Right renal cortex interstitium (tissue), 3 donors: ENCODE data around the gene NDST4. TPM values are rescaled to one million over a fixed set of nuclear protein-coding genes. Genes with fewer than 3 reads are reported as not detected.
"Not testable (repeated sequence)": the region's sequence is repeated elsewhere in the genome, so short reads cannot be mapped to it uniquely, and the experiment has no call there.

Experiments used
- DNase-seq, 3 donors: peaks; one replicate each; pipeline ENCODE4 v3.0.0-alpha.2; 2013; ENCODE audit warnings: low read depth in 3 of 3, low spot score in 2 of 3
- polyA plus RNA-seq, 3 donors: library from polyadenylated mRNA; unstranded; fragments of 120-200 nt; gene quantifications; one replicate each; pipeline ENCODE4 v1.2.1, GENCODE V29; 2013; ENCODE audit not compliant: insufficient read length in 3 of 3

The NDST4 gene
- polyA plus RNA-seq, 3 donors: 0.37 to 1.2 (median 0.94) TPM

- no peak for DNase-seq
These were observed 54.9 kb downstream of the NDST4 start for GRCh38 chr4:115058533-115058932.

- DNase-seq: no peak
These were observed 58.6 kb downstream of the NDST4 start for GRCh38 chr4:115054836-115055235.

GRCh38 chr4:115053313-115053712 is 60.1 kb downstream of the NDST4 start:
- no peak for DNase-seq

GRCh38 chr4:115042496-115042895 is 70.9 kb downstream of the NDST4 start:
- DNase-seq: no peak

GRCh38 chr4:115030281-115030680 is 83.1 kb downstream of the NDST4 start:
- no peak for DNase-seq

GRCh38 chr4:115028682-115029410 is 84.6 kb downstream of the NDST4 start:
- no peak for DNase-seq

- no peak for DNase-seq
These were observed 113.5 kb downstream of the NDST4 start for GRCh38 chr4:114999880-115000279.

- DNase-seq: no peak
These were observed 115.1 kb downstream of the NDST4 start for GRCh38 chr4:114998316-114998715.

GRCh38 chr4:114997576-114998247 is 115.7 kb downstream of the NDST4 start:
- DNase-seq: no peak

- no peak for DNase-seq
These were observed 127.3 kb downstream of the NDST4 start for GRCh38 chr4:114986133-114986532.

GRCh38 chr4:114980932-114981708 is 132.3 kb downstream of the NDST4 start:
- no peak for DNase-seq

GRCh38 chr4:114980399-114980798 is 133.0 kb downstream of the NDST4 start:
- not testable (repeated sequence) for DNase-seq

- DNase-seq: no peak
These were observed 136.5 kb downstream of the NDST4 start for GRCh38 chr4:114976901-114977300.

- DNase-seq: no peak
These were observed 149.4 kb downstream of the NDST4 start for GRCh38 chr4:114964026-114964425.

- no peak for DNase-seq
These were observed 167.8 kb downstream of the NDST4 start for GRCh38 chr4:114945616-114946015.

GRCh38 chr4:114941503-114941902 is 171.9 kb downstream of the NDST4 start:
- DNase-seq: no peak

- no peak for DNase-seq
These were observed 185.5 kb downstream of the NDST4 start for GRCh38 chr4:114927881-114928280.

GRCh38 chr4:114926583-114926982 is 186.8 kb downstream of the NDST4 start:
- DNase-seq: no peak

GRCh38 chr4:114924311-114924710 is 189.1 kb downstream of the NDST4 start:
- no peak for DNase-seq

GRCh38 chr4:114922592-114922933 is 190.9 kb downstream of the NDST4 start:
- DNase-seq: no peak

GRCh38 chr4:114921790-114922591 is 191.4 kb downstream of the NDST4 start:
- no peak for DNase-seq
